DMS114 treated with DMSO at 0.1 percent for 48 hours (cell line): ENCODE data around the gene NUP43.
"Not testable (repeated sequence)": the region's sequence is repeated elsewhere in the genome, so short reads cannot be mapped to it uniquely, and the experiment has no call there.

ENCODE experiments used
- DNase-seq: peaks from one replicate; lab custom pipeline; 2025; ENCODE audit not compliant: unreplicated experiment; lab: John Stamatoyannopoulos, UW

NUP43 gene

GRCh38 chr6:149749594-149750135 lies 3.3 kb upstream of the NUP43 start, which contains the start of gene PCMT1:
Gene PCMT1 (plus strand): TSS chr6:149749741. CDS start chr6:149749902, 161 bp downstream.
- DNase-seq: peak; percentile 46

GRCh38 chr6:149749082-149749593 lies 2.8 kb upstream of the NUP43 start:
- not testable (repeated sequence) for DNase-seq

GRCh38 chr6:149745252-149745651 lies 1.1 kb downstream of the NUP43 start:
- DNase-seq: not testable (repeated sequence)

- DNase-seq: no peak
Measured at GRCh38 chr6:149734915-149735314, 11.4 kb downstream of the NUP43 start.

GRCh38 chr6:149733089-149733720 lies 13.1 kb downstream of the NUP43 start:
- DNase-seq: no peak

GRCh38 chr6:149729824-149730223 lies 16.5 kb downstream of the NUP43 start:
- DNase-seq: no peak

- no peak for DNase-seq
Measured at GRCh38 chr6:149728499-149729234, 17.7 kb downstream of the NUP43 start.

- DNase-seq: no peak
Measured at GRCh38 chr6:149727793-149728498, 18.4 kb downstream of the NUP43 start.

- DNase-seq: no peak
Measured at GRCh38 chr6:149725785-149726184, 20.5 kb downstream of the NUP43 start.

- peak; percentile 34 for DNase-seq
Measured at GRCh38 chr6:149723771-149724417, 22.4 kb downstream of the NUP43 start.

- no peak for DNase-seq
Measured at GRCh38 chr6:149723262-149723661, 23.1 kb downstream of the NUP43 start.

GRCh38 chr6:149719531-149719930 lies 26.8 kb downstream of the NUP43 start:
- no peak for DNase-seq

- DNase-seq: peak; percentile 43
Measured at GRCh38 chr6:149717588-149718458, 28.5 kb downstream of the NUP43 start, which contains the start of gene LATS1. Gene LATS1 (minus strand): TSS chr6:149718101. CDS start chr6:149702126, 15,975 bp downstream.

GRCh38 chr6:149717255-149717587 lies 29.1 kb downstream of the NUP43 start:
- DNase-seq: no peak

GRCh38 chr6:149716181-149716963 lies 30.0 kb downstream of the NUP43 start:
- DNase-seq: no peak

GRCh38 chr6:149714442-149714841 lies 31.9 kb downstream of the NUP43 start:
- DNase-seq: no peak

GRCh38 chr6:149711711-149712110 lies 34.6 kb downstream of the NUP43 start:
- DNase-seq: no peak

GRCh38 chr6:149701714-149702113 lies 44.6 kb downstream of the NUP43 start:
- no peak for DNase-seq

GRCh38 chr6:149699150-149699549 lies 47.2 kb downstream of the NUP43 start:
- DNase-seq: no peak
